Omental fat pad (tissue), 4 donors: ENCODE data around the gene PTGES2. TPM values are rescaled to one million over a fixed set of nuclear protein-coding genes. Genes with fewer than 3 reads are reported as not detected.

Experiments used
- ATAC-seq: fragments of 150-250 bp; one replicate; pipeline ENCODE4 v1.9.1; 2016; ENCODE audit warnings: mild to moderate bottlenecking, moderate library complexity; ENCODE audit not compliant: low FRiP score
- DNase-seq: peaks from one replicate; pipeline ENCODE4 v3.0.0-alpha.2; 2019; ENCODE audit warnings: low spot score
- CTCF ChIP-seq, 3 donors: fragments of 450-650 bp; IDR thresholded peaks; one replicate each; pipeline ENCODE4 v1.5.1; 2016 to 2017; ENCODE audit warnings: antibody characterized with exemption in 3 of 3, mild to moderate bottlenecking in 3 of 3, moderate library complexity in 2 of 3
- total RNA-seq, 4 donors: library from RNA; depleted of rRNA; stranded (reverse); fragments of >200 nt; gene quantifications; one replicate each; pipeline ENCODE4 v1.1.0, GENCODE V29; 2016

The PTGES2 gene
- total RNA-seq = 10 to 100 TPM; 34.6 to 59.4 (median 53.0) TPM

GRCh38 chr9:128127568-128127989, at the start of gene PTGES2:
TSS of gene PTGES2 (minus strand) at chr9:128127729. CDS start at chr9:128127717, 12 bp downstream.
- DNase-seq (peak; percentile 47), ATAC-seq (peak; percentile 82)
- no peak for TF ChIP-seq CTCF (IDR thresholded peaks at IDR 0.05)

GRCh38 chr9:128175726-128176125, 48.2 kb upstream of the PTGES2 start:
- no peak for DNase-seq
- no peak for ATAC-seq
- TF ChIP-seq CTCF (IDR thresholded peaks at IDR 0.05) = no peak

- TF ChIP-seq CTCF (IDR thresholded peaks at IDR 0.05) = no peak
- DNase-seq (no peak), ATAC-seq (no peak)
These were observed 47.6 kb upstream of the PTGES2 start for GRCh38 chr9:128175102-128175563.

- DNase-seq (no peak), ATAC-seq (no peak)
- TF ChIP-seq CTCF (IDR thresholded peaks at IDR 0.05) = no peak
These were observed 46.5 kb upstream of the PTGES2 start for GRCh38 chr9:128174062-128174461.

GRCh38 chr9:128169925-128170324, 42.4 kb upstream of the PTGES2 start:
- DNase-seq = no peak
- TF ChIP-seq CTCF (IDR thresholded peaks at IDR 0.05) = no peak
- no peak for ATAC-seq

GRCh38 chr9:128169492-128169891, 42.0 kb upstream of the PTGES2 start:
- no peak for TF ChIP-seq CTCF (IDR thresholded peaks at IDR 0.05)
- ATAC-seq (no peak), DNase-seq (no peak)

GRCh38 chr9:128168731-128169308, 41.3 kb upstream of the PTGES2 start:
- ATAC-seq (no peak), DNase-seq (no peak)
- no peak for TF ChIP-seq CTCF (IDR thresholded peaks at IDR 0.05)
